ENCODE data around the gene SLC5A10.

DNA sequence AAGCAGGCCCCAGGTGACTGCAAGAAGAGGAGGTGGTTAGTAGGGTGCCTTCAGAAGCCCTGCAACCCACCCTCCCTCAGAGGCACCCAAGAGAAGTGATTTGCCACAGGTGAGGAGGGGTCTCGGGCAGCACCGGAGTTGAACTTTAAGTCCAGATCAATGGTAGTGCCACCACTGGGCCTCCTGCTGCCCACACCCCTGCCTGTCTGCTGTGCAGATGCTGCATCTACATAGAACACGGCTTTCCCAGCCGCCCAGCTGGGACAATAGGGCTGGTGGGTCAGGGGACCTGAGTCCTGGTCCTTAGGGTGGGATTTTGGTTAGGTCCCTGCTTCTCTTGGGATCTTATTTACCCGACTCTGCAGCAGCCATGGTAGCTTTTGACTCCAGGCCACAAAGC is 70.2 kb downstream of the SLC5A10 start:
- TF ChIP-seq, protein P1, sequence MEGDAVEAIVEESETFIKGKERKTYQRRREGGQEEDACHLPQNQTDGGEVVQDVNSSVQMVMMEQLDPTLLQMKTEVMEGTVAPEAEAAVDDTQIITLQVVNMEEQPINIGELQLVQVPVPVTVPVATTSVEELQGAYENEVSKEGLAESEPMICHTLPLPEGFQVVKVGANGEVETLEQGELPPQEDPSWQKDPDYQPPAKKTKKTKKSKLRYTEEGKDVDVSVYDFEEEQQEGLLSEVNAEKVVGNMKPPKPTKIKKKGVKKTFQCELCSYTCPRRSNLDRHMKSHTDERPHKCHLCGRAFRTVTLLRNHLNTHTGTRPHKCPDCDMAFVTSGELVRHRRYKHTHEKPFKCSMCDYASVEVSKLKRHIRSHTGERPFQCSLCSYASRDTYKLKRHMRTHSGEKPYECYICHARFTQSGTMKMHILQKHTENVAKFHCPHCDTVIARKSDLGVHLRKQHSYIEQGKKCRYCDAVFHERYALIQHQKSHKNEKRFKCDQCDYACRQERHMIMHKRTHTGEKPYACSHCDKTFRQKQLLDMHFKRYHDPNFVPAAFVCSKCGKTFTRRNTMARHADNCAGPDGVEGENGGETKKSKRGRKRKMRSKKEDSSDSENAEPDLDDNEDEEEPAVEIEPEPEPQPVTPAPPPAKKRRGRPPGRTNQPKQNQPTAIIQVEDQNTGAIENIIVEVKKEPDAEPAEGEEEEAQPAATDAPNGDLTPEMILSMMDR (IDR thresholded peaks at IDR 0.05), result no peak
- TF ChIP-seq POLR2AphosphoS5 (IDR thresholded peaks at IDR 0.05) (no peak), EP300 (IDR thresholded peaks at IDR 0.05) (no peak), POLR2A (IDR thresholded peaks at IDR 0.05) (no peak)
